ENCODE measurements around the gene PPM1E.
"Not testable (repeated sequence)": the region's sequence is repeated elsewhere in the genome, so short reads cannot be mapped to it uniquely, and the experiment has no call there.

Gene PPM1E

DNA sequence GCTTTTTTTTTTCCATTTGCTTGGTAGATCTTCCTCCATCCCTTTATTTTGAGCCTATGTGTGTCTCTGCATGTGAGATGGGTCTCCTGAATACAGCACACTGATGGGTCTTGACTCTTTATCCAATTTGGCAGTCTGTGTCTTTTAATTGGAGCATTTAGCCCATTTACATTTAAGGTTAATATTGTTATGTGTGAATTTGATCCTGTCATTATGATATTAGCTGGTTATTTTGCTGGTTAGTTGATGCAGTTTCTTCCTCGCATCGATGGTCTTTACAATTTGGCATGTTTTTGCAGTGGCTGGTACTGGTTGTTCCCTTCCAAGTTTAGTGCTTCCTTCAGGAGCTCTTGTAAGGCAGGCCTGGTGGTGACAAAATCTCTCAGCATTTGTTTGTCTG, 94.5 kb downstream of the PPM1E start:
- not testable (repeated sequence) for DNase-seq

DNA sequence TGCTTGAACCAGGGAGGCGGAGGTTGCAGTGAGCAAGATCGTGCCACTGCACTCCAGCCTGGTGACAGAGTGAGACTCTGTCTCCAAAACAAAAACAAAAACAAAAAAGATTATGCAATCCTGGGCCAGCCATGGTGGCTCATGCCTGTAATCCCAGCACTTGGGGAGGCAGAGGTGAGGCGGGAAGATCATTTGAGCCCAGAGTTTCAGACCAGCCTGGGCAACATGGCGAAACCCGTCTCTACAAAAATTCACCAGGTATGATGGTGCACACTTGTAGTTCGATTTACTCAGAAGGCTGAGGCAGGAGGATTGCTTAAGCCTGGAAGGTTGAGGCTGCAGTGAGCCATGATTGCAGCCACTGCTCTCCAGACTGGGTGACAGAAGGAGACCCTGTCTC, 109.6 kb downstream of the PPM1E start:
- DNase-seq = no peak

DNA sequence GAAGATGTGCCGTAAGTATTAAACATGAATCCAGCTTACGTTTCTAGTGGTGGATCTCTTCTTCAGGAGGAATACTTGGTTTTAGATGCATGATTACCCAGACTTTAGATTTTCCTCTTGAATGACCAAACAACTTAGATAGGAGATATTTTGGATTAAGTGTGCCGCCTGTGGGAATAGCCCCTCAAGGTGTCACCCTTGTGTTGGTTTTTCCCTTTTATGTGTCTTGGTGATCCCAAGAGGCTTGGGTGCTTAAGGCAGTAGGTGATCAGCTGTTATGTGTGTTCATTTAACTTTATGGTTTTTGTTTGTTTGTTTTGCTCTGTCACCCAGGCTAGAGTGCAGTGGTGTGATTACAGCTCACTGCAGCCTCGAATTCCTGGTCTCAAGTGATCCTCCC, 115.1 kb downstream of the PPM1E start:
- DNase-seq = no peak

DNA sequence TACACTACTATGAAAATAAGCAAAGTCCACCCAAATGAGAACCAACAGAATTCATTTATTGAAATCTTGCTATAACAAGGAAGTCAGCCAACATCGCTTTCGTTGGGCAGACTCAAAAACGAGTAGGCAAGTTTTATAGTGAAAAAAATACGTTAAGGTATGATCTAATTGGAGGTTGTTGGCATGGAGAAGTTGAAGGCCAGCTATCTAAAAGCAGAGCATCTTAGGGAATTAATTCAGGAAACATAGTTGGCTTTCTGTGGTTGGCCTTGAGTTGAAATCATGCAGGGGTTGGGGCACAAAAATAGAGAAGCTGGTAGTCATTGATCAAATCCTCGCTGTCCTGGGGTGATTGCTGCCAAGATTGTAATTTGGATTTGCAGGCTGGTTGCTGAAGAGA, 118.3 kb downstream of the PPM1E start:
- no peak for DNase-seq

DNA sequence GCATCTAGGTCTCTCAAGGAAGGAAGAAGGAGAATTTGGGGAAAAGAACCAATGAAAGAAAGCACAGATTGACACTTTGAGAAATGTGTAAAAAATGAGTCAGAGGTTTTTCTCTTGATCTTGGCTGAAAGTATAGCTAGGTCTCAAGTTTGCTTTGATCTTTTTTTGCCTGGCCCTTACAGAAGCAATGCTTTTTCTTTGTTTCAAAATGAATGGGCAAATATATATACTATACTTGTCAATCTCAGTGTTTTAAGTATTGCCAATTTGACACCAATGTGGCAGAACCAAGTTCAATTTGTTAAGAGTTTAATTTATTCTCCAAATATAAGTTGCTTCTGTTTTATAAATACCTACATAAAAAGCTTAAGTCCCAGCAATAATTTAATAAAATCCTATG, 119.6 kb downstream of the PPM1E start:
- no peak for DNase-seq

DNA sequence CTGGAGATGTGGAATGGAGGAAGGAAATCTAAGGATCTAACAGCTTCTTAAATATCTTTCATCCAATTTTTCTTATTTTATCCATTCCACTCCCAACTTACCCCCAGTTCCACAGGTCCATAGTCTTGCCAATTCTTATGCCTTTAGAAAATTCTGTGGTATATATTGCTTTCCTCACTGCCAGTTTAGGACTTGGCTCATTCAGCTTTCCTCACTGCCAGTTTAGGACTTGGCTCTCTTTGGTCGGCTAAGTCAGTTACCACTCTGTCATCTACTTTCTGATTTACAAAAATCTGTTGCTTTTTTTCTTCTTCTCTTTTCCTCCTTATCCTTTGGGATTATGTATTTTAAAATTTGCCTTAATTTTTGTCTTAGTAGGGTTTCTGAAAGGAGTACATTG, 128.5 kb downstream of the PPM1E start:
- DNase-seq = no peak

DNA sequence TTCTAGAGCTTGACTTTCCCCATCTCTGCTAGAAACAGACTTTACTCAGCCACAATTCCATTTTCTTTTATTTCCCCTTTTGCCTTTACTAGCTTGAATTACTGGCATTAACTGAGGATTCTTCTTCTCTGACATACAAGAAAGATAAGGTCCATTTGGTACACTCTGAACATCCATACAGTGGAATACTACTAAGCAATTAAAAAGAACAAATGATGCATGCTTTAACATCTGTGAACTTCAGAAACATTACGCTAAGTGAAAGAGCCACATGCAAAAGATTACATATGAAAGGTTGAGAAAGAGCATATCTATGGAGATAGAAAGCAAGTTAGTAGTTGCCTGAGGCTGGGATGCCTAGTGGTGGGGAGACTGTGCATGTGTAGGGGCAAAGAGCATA, 130.9 kb downstream of the PPM1E start:
- DNase-seq = no peak

DNA sequence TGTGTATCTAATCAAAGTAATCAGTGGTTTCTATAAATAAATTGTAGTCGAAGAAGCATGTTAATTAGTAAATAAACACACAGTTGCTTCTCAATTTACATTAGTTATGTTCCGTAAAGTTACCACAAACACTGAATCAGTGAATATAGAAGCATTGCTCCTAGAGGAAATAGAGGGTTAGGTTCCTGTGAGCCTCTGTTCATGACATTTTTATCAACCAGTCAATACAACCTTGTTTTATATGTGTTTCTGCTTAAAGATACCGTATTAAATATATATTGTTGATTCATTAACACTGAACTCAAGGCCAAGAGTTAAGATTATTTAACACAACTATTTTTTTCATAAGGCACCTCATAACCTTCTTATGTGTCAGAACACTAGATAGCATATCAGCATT, 134.3 kb downstream of the PPM1E start:
- DNase-seq = no peak

DNA sequence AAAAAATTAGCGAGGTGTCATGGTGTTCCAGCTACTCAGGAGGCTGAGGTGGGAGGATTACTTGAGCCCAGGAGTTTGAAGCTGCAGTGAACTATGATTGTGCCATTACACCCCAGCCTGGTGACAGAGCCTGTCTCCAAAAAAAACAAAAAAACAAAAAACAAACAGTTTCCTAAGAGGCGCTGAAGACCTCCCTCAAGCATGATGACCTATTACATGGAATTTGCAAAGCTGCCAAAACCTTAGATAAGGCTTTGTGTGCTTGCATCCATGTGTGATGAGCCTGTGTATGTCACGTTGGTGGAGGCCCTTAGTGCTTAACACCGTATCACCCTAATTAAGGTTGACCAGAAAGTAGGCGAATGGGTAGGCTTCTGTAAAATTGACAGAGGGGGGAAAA, 143.5 kb downstream of the PPM1E start:
- no peak for DNase-seq

DNA sequence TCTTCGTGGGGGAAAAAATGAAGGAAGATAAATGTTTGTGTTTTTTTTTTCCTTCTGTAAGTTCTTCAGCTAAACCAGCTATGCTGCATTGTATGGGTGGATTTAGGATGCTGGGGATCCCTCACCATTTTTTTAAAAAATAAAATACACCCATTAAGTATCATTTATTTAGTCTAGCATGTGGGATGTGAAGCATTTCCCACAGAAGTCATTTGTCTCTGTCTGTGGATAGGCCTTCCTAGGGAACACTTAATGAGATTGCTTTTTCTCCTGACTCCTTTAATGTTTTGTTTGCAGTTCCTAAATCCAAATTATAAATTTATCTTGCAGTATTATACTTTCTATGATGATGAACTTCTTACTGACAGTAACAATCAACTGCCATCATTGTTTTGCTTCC, 146.7 kb downstream of the PPM1E start:
- no peak for DNase-seq

DNA sequence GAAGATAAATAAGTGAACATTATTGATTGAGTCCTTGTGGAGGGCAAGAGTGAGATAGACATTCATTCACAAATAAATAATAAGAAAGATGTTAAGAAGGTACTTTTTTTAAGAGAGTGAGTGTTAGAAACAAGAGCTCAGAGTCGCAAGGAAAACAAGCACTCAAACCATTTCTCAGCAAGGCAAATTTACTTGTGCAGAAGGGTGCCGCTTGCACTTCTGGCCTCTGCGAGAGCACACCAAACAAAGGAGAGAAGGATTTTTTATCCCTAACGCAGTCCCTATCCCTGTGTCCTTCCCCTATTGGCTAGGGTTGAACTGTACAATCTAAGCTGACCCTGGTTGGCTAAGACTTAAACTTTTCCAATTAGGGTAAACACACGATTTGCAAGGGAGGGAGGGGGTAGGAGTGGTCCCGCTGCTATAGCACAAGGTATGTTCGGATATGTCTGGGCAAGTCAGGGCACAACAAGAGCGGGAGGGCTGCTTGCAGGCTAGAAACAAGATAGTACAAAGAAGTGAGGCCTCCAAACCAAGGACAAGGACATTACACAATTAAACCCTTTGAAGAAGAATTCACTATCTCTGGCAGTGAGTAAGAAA, 156.2 kb downstream of the PPM1E start:
- DNase-seq = no peak

DNA sequence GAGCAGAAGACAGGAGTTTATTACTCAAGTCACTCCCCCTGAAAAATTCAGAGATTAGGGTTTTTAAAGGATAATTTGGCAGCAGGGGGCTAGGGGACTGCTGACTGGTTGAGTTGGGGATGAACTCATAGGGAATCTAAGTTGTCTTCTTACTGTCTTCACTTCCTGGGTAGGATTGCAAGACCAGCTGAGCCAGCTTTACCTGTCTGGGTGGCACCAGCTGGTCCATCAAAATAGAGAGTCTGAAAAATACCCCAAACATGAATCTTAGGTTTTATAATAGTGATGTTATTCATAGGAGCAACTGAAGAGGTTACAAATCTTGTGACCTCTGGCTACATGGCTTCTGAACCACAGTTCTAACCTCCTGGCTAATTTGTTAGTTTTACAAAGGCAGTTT, 157.9 kb downstream of the PPM1E start:
- DNase-seq = no peak

DNA sequence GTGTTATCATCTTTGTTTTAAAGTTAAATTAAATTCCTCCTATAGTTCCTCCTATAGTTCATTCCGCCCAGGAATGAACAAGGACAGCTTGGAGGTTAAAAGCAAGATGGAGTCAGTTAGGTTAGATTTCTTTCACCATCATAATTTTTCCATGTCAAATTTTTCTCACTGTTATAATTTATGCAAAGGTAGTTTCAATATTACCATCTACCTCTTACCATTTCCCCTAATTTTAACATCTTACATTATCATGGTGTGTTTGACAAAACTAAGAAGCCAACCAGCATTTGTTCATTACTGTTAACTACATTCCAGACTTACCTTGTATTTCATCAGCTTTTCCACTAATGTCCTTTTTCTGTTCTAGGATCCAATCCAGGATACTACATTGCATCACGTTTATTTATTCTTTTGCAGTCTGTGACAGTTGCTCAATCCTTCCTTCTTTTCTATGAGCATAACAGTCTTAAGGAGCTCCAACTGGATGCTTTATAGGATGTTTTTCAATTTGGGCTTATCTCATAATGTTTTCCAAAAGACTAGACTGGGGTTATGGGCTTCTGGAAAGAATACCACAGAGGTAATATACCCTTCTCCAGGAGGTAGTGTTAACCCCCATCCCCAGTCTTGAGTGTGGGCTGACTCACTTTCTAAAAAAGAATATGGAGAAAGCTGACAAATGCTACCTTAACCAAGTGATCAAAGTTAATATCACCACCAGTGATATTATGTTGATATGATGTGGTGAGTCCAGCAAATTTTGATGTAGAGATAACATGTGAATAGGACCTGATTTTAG, 158.5 kb downstream of the PPM1E start:
- no peak for DNase-seq

DNA sequence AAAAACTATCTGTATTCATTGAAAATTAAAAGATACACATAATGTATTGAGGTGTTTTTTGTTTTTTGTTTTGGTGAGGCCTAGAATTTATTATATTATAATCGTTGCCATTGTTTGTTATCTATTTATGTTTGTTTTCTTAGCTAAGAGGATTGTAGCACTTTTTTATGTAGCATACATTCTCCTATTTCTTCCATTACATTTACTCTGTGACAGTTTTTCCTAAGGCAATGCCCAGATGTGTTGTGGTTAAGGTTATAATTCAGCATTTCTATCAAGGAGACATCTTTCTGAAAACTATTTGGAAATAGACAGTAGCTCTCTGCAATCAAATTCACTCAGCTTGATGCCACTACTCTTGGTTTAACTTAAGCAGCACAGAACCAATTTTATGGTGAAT, 161.6 kb downstream of the PPM1E start:
- no peak for DNase-seq

DNA sequence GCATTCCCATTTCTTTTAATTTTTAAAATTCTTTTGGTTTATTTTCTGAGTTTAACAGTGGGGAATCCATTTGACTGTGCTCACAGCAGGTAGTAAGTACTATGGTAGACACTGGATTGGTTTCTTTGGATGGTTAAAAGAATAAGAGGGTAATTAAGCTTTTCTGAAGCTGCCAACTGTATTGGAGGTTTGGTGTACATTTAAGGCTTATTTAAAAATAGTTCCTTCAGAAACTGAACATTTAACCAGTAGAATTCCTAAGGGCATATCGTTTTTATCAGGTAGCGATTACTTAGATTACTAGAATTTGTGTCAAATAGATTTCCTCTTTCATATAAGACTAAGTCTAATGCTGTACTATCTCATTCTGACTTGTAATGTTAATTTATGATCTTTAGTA, 162.4 kb downstream of the PPM1E start:
- DNase-seq = no peak

DNA sequence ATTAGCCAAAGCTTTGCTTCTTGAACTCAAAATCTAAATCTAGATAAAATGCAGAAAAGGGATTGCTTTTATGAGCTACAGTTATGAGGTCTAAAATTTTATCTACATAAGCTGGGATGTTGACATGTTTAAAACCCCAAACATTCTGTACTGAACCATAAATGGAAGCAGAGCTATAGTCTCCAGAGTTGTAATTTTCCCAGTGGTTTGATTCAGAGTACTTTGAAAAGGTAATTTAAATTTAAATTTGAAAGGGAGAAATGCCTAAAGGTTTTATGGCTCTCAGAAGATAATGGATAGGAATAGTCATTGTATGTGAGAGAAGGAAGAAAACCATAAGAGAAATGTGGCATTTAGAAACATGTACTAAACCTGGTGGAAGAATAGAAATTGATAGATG, 163.2 kb downstream of the PPM1E start:
- DNase-seq = no peak

DNA sequence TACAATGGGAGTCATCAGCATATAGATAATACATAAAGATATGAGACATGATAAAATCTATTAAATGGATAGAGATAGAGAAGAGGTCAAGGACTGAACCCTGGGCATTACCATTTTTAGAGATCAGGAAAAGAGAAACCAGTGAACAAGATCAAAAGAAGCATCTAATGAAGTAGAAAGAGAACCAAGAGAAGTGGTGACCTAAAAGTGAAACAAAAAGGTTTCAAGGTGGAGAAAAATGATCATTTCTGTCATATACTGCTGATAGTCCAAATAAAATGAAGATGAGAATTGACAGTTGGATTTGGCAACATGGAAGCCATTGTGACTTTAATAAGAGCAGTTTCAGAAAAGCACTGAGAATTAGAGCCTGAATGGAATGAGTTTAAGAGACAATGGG, 165.1 kb downstream of the PPM1E start:
- DNase-seq = no peak

DNA sequence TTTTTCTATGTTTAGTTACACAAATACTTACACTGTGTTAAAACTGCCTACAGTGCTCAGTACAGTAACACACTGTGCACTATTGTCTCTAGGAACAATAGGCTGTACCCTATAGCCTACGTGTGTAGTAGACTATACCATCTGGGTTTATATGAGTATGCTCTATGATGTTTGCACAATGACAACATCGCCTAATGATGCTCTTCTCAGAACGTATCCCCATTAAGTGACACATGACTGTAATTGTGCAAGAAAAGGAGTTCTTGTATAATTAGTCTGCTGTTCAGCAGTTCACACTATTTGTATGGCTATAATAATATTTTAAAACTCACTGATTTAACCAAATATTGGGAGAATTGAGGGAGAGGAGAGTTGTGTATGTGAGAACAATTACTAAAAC, 177.3 kb downstream of the PPM1E start:
- DNase-seq = no peak

DNA sequence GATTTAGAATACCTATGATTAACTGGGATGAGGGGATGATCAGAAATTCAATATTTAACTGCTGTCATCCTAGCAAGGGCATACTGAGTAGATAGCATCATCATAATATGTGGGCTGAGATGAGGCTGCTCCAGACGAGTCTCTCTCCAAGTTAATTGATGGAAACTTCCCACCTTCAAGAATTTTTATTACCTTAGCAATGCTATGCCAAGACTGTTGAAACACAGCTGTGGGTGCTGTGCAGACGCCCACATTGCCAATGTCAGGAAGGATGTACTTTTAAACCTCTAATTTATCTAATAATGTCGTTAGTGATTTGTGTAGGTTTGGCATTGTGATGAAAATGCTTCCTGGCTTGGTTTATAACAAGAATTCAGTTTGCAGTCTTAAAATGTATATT, 180.6 kb downstream of the PPM1E start:
- DNase-seq = no peak

DNA sequence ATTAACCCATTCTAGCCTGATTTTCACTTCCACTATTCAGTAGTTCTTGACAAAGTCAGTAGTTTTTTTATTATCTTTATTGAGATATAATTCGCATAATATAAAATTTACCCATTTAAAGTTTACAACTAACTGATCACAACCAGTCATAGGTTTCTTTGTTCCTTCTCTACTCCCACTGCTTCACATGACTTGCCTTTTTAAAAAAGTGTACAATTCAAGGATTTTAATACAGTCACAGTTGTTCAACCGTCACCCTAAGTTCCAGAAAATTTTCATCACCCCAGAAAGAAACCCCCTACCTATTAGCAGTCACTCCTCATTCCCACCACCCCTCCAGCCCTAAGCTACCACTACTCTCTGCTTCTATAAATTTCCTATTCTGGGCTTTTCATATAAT, 188.5 kb downstream of the PPM1E start:
- no peak for DNase-seq

DNA sequence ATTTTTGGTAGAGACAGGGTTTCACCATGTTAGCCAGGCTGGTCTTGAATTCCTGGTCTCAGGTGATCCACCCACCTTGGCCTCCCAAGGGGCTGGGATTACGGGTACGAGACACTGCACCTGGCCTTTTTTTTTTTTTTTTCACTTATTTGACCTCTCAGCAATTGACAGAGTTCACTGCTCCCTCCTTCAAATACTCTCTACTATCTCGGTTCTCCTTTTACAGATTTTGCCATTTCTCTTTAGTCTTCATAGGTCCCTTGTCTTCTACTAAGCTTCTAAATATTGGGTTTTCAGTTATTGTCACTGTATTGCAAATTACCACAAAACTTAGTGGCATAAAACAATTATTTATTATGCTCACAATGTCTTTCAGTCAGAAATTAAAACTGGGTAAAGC, 191.8 kb downstream of the PPM1E start:
- DNase-seq = no peak

DNA sequence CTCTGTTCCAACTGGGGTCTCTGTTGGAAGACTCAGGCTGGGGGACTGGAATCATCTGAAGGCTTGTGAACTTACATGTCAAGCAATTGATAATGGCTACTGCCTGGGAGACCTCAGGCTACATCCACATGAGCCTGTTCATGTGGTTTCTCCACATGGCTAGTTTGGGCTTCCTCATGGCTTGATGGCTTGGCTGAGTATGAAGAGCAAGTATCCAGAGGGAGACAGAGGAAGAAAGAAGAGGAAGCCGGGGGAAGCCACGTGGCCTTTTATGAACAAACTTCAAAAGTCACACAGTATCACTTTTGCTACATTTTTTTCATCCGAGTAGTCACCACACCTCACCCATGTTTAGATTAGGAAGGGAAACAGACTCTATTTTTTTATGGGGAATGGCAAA, 192.2 kb downstream of the PPM1E start:
- DNase-seq = no peak

DNA sequence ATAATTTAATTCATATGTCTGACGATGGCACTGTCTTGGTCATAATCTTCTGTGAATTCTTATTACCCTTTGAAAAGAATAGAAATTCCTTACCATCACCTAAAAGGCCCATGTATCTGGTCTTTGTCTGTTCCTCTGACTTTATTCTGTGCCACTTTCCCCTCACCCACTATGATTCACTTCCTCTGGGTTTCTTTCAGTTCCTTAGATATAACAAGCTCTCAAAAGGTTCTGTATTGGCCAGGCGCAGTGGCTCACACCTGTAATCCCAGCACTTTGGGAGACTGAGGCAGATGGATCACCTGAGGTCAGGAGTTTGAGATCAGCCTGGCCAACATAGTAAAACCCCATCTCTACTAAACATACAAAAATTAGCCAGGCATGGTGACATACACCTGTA, 198.7 kb downstream of the PPM1E start:
- not testable (repeated sequence) for DNase-seq

DNA sequence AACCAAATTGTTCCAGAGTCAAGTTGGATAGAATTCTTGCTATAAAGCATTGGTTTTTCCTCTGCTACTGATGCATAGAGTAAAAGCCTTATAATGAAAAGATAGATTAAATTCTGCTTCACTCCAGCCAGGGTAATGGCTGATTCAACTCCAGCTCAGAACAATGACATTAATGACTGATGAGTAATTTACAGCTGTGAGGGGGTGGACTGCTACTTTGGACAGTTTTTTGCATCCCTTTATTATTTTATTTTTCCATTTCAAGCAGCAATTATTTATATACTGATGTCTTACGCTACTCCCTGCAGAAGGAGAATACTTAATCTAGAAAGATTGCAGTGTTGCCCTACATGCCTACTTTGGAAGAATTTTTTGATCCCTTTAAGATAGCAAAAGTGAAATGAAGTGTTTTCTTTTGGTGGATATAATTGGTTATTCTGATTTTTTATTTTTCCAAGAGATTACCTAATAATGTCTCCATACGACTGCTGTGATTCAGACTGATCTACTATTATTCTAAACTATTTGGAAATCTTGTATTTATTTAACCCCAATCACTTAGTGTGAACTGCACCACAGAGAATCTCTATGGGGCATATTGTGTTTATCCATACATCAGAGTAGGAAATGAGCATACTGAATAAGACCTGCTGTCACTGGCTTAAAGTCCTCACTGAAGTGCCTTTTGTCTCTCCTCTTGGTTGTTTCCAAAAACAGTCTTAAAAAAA, 201.5 kb downstream of the PPM1E start:
- no peak for DNase-seq
